HG03066 (cell line): ENCODE measurements around the gene DPP10.
"Not testable (repeated sequence)": the region's sequence is repeated elsewhere in the genome, so short reads cannot be mapped to it uniquely, and the experiment has no call there.

Experiments used
- ATAC-seq: cut with Tn5 transposase; IDR thresholded peaks from one replicate; pipeline ENCODE4 v1.9.1; 2021; ENCODE audit warnings: low read depth; ENCODE audit not compliant: unreplicated experiment

The DPP10 gene

DNA sequence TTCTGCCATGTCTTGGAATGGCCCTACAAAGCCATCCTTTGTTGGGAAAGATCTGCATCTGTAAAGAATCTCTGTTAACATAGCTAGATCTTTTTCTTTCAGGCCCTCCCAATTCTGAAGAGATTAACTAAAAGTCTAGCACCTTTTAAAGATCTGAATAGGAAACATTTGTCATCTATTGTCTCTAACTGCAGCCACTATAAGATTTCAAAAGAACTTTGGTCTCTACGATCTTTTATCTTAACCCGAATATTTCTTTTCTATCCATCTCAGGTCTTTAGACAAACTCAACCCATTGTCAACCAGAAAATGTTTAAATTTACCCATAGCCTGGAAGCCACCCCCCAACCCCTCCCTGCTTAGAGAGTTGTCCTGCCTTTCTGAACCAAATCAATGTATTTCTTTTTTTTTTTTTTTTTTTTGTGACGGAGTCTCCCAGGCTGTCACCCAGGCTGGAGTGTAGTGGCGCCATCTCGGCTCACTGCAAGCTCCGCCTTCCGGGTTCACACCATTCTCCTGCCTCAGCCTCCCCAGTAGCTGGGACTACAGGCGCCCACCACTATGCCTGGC lies 643.7 kb downstream of the DPP10 start:
- ATAC-seq = not testable (repeated sequence)

DNA sequence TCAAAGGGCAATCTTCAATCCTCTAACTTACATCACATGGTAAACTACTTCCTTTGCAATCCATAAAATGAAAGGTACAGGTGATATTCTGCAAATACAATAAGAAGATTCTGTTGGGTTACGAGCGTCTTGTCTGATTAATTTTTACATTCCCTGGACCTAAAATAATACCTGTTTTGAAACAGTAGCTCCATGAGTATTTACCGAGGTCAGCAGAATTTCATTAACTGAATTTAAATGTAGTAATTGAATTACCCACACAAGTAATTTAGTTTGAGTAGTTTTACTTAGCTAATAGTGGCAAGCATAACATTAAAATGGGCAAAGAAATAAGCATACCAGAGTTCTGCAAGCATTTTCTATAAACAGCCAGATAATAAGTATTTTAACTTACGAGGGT lies 652.0 kb downstream of the DPP10 start:
- ATAC-seq = no peak

DNA sequence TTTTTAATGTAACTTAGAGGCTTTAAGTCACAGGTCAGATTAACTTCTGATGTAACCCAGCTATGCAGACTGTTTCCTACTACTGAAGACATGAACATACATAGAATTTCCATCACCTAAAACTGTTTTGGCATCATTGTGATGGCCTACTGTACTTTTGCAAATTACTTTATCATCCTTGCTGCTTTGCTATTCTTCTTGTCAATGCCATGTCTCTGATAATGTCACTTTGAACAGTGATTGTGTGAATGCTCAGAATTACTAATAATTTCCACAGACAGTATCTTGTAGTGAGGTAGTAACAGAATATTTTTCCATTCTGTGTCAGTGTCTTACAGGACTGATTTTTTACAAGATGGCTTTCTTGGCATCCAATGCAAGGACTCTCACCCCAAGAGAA lies 663.5 kb downstream of the DPP10 start:
- ATAC-seq = no peak

DNA sequence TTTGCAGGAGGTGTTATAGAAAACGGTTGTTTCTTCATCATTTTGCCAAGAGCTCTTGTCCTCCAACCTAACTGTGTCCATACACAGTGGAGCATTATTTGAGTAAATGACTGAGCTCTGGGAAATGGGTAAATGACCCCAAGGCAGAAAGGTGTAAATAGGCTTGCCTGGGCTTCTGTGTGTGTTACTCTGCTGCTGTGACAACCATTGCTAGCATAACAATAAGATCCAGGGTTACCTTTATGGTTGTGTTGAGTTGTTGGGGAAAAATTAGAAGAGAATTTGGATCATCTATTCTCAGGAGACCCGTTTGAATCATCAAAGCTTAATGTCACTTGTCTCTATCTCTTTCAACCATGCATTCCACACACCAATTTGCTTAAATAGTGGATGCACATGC lies 672.7 kb downstream of the DPP10 start:
- ATAC-seq = no peak

DNA sequence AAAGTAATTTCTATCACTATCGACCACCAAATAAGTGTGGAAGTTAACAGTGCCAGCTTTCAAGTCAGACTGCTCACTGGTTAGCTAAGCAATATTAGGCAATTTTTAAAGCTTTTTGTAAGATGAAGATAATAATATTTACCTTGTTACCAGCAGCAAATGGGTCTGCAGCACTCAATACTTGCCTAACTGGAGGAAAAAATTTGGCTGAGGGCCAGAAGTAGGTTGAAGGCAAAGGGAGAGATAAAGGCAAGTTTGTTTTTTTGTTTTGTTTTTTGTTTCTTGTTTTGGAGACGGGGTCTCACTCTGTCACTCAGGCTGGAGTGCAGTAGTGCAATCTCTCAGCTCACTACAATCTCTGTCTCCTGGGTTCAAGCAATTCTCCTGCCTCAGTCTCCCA lies 675.9 kb downstream of the DPP10 start:
- ATAC-seq = no peak

DNA sequence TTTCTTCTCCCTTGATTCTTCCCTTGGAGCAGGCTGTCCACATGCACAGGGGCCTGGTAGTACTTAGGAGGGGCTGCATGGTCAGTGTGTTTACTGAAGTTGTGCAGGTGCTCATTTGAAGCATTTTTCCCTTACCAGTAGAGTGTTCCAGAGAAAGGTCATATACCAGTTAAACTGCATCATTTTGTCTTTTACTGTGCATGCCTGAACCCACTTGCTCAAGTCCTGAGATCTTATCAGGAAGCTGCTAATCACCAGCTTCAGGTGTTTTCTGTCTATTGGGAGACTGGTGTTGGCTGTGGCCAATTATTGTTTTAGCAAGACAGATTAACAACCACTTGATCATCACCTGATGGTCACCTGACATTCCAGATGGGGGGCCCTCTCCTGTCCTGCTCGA lies 676.6 kb downstream of the DPP10 start:
- no peak for ATAC-seq

DNA sequence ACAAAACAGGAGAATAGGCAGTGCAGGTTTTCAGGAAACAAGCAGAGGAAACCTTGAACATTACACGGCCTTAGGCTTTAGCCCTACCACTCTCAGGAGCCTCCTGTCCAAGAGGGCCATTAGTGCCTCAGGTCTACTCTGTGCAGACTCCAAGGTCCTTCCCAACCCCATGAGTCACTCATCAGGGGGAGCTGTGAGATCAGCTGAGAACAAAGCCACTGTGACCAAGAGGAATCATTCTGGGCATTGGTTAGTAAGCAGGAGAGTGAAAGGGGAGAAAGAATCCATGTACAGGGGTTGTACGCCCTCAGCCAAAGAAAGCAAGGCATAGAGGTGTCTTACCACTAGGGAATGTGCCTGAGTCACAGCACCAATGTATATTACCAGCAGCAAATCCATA lies 680.3 kb downstream of the DPP10 start:
- ATAC-seq = no peak

DNA sequence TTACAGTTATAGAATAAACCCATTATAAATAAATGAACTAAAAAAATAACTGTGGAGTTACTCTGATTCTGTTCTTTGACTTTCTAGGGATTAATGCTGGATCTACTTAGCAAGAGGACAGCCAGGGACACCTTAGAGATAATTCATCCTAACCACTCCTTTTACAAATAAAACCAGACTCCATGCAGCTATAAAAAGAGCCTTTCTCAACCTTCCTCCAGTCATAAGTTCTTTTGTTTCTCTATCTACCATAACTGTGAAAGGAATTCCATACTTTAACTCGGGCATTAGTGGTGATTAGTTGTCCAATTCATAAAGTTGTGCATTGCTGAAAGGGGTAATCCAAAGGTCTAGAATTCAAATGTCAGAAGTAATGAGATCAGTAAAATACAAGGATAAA lies 682.4 kb downstream of the DPP10 start:
- no peak for ATAC-seq

DNA sequence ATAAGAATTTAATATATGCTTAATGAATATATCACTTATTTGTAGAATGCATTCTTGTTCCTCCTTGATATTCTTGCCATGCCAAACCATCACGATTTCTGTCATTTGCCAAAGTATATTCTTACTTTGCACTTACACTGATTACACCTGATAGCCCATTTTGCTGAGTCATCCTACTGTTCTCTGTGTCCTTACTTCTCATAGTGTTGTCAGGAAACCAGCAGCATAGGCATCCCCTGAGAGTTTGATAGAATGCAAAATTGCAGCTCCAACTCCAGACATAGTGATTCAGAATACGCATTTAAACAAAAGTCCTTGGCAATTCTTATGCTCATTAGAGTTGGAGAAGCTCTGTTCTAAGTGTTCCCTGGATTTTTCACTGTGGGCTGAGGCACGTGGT lies 687.1 kb downstream of the DPP10 start:
- ATAC-seq = no peak

DNA sequence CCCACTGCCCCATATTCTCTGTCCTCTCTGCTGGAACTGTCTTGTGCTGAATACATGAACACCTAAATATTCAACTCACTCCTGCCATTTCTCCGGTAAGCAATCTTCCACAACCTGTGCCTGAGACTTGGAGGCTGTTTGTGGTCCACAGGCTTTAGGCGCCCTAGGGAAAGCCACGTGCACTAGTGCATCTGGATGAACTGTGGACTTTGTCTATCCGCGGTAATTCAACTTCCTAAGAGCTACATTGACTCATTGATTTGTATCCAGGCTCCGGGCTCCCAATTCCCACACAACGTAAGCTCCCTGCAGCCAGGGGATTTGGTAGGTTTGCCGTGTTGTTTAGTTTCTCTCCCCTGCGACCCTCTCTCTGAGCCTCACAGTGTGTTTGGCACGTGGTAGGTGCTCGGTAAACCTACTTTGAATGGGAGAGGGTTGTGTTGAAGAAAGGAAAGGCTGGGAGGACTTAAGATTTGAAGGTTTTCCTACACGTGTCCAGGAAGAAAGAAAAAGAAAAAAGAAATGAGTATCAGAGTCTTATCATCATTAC lies 718.2 kb downstream of the DPP10 start:
- no peak for ATAC-seq

DNA sequence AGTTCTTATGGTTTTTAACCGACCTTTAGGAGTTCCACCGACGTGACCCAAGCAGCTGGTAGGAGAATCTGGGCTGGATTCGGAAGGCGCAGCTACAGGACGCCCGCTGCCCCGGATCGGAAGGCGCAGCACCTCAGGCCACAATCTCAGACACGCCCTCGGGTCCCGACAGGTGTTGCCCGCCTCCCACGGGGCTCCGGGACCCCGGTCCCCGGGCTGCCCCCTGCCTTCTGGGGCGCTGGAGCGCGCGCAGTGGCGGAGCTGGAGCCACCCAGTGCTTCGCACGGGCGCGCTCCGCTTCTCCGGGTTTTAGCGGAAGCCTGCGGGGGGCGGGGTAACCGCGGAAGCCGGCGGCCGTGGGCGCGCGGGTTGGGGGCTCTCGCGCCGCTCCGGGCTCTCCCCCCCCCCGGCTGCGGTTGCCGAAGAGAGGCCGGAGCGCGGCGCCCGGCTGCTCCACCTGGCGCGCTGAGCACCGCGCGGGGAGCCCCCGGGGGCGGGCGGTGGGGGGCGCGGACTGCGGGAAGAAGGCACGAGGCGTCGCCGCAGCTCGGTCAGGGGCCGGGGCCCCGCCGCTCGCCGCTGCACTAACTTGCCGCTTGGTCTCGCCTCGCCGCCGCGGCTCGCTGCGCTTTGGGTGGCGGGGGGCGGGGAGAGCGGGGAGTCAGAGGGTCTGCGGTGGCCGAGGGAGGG lies 718.8 kb downstream of the DPP10 start:
- ATAC-seq = no peak

DNA sequence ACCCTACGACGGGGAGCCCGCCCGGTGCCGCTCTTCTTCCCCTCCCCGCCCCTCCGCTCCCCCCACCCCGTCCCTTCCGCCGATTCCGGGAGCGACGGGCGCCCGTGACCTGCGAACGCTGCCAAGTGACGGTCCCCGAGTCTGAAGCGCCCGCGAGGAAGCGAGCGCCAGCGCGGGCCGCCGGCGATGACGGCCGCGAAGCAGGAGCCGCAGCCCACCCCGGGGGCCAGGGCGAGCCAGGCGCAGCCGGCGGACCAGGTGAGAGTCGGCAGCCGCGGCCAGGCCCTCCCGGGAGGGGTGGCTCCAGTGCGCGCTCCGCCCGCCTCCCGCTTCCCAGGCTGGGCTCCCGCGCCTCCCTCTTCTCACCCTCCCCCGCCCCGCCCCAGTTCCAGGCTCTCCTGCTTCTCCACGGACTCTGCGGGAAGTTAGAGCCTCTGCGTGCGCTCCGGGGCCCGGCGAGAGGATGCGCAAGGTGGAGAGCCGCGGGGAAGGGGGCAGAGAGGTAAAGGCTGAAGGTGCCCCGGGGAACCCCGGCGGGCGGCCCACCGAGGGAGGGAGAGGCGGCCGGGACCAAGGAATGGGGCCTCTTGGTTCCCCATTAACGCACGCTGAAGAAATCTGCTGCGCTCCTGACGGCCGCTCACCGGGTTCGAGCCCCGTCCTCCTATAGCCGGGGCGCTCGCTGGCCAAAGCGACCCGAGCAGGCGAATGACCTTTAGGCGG lies 719.5 kb downstream of the DPP10 start:
- ATAC-seq = no peak

DNA sequence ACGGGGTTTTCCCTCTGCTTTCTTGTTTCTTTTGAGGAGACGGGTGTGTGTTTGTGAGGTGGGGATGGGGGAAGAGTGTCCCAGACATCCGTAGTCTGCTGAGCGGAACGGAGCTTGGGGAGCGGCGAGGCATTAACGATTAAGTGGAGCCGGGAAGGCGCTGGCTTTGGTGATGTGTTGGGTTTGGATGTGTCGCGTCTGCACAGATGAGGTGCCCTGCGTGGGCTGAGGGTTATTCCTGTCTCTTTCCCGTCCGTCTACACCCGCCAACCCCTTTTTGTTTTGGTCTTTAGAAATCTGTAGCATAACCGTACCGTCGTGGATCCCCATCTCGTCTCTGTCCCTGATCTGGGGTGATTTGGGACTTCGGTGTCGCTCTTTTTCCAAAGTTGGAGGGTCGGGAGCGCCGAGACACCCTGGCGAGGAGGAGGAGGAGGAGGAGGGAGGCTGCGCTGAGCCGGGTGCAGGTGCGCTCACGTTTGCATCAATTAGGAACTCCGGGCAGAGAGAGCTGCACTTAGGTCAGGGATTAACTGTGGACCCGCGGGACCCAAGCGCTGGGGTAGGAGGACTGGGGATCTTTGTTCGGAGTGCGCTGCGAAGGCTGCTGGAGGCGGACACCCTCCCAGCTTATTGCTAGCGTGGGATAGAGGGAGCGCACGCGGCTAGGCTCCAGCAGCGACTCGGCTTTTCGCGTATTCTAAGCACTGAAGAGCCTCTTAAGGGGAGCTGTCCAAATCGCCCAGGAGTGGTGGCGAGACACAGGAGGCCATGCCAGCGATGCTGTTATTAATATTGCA lies 720.3 kb downstream of the DPP10 start:
- ATAC-seq = no peak

DNA sequence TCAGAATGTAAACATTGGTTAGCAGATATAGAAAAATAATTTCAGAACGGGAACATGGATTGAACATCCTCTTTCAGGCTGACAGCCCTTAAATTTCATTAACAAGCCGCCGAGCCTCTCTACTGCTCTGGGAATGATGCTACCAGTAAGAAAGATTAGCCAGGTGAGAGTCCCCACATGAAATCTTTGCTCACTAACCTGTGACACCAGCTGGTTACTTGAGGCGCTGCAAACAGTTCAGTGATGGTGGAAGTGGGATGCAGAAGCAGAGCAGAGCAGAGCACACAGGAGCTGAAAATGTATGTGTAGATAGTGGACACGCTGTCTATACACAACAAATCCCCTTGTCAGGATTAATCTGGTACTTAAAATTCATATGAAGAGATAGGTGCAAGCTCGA lies 721.1 kb downstream of the DPP10 start:
- no peak for ATAC-seq

DNA sequence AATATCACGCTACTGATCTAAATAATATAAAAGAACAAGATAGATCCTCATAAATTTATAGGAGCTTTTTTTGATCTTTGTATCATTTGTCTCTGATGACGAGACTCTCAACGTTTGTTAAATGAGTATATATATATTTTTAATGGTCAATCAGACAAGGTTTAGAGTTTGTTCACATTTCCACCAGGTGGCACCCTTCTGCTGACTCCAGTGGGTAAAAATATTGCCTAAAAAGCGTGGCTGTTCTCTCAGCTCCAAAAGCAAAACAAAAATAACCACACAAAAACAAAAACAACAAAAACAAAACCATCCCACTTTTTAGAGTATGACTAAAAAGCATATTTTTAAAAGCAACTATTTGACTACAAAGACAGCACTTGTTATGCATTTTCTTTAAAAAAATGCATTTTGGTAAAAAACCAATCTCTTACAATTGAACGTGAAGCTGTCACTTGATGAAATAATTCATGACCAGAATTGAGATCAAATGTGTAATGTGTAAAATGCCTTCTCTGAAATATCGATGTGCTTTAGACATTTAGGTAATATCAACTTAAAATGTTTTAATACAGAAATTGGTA lies 723.2 kb downstream of the DPP10 start:
- ATAC-seq = no peak

DNA sequence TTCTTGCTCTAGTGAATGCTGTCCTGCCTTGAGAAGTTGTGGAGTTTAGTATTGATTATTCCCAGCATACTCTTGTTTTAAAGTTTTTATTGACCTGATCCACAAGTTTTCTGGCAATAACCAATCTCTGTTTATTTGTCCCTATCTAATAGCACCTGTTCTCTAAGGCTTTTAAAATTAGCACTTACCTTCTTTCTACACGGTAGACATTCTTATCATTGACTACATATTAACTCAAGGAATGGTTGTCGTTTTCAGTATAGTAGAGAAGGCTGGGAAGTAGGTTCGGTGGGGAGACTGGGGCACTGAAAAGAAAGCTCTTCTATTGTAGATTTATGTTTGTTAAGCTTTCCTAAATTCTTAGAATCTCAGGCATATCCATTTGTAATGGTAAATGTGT lies 726.0 kb downstream of the DPP10 start:
- ATAC-seq = no peak

DNA sequence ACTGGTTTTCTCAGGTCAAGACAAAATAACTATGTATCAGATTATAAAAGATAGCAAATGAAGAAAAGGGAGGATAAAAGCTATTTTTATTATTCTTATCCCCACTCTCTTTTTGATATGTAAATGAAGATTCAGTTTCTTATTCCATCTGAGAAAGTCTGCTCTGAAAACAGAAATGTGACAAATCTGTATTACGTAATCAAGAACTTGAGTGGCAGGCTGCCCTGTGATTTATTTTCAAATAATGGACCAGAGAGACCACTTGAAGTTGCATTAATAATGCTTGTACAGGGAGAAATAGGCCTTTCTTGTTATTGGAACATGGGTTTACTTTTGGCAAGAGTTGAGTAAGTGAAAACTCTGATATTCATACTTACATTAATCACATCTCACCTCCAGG lies 727.4 kb downstream of the DPP10 start:
- no peak for ATAC-seq

DNA sequence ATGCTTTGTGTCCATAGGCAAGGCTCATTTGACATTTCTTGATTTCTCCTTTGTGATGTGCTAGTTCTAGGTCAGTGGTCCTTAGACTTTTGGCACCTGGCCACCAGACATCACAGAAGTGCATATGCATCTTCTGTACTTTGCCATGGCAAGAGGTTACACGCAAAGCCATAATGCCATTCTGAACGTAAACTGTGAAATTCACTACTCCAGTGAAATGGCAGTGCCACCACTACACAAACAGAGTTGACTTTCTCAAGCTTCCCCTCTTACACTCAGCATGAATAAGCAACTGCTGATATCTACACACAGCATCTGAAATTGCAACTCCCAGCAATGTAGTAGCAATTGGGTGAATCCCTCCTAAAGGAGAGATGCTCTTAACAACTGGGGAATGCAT lies 729.3 kb downstream of the DPP10 start:
- no peak for ATAC-seq

DNA sequence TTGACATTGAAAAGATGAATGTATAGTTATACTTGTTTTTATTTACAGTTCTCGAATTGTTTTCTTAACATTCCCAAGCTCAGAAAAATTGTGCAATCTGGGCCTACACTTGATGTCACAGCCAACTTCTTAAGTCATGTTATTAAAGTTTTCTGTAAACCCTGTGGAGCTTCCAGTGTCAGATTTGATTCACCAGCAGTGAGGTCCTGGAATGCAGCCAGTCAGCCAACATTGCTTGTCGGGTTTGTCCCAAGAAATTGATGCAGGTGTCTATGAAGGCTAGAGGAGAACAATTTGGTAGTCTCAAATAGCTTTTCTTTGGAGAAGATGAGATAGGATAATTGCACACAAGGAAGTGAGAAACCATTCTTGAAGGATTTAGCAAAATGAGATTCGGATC lies 732.2 kb downstream of the DPP10 start:
- no peak for ATAC-seq

DNA sequence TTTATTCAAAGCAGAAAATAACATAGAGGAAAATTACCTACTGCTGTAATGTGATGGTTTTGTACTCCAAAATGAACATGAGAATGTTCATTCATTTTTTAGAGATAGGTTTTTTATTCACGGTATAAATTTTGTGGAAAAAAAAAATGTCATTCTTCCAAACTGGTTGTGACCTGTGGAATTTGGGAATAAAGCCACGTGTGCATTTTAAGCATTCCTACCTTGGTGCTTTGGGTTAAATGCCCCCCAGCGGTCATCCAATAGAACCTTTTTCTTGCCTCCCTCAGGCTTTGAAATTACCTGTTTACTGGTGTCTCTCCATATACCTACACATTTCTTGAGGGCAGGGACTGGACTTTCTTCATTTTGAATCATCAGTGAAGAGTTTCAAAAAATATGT lies 740.7 kb downstream of the DPP10 start:
- ATAC-seq = no peak

DNA sequence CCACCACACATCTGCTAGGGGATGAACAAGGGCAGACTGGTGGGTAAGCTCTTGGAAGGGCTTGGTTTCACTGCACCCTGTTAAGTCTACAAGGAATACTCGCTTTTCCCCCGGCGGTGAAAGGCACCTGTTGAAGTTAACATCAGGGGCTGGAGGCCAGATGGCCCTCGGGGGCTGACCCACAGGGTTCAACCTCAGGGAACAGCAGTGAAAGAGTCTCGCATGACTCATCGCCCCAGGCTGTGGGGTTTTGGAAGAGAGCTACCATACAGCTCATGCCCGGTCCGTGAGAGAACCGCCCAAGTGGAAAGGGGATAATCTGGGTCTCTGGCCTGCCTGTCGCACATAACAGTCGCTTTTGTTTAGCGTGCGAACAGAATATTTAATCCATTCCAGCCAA lies 748.0 kb downstream of the DPP10 start:
- ATAC-seq = no peak
